ENCODE results near the gene ANKLE1.

Gene ANKLE1

GRCh38 chr19:17281391-17282304 lies at the start of gene ANKLE1:
TSS of gene ANKLE1 (plus strand) at chr19:17281901. CDS start at chr19:17281921, 20 bp downstream.
- no peak for DNase-seq

DNA sequence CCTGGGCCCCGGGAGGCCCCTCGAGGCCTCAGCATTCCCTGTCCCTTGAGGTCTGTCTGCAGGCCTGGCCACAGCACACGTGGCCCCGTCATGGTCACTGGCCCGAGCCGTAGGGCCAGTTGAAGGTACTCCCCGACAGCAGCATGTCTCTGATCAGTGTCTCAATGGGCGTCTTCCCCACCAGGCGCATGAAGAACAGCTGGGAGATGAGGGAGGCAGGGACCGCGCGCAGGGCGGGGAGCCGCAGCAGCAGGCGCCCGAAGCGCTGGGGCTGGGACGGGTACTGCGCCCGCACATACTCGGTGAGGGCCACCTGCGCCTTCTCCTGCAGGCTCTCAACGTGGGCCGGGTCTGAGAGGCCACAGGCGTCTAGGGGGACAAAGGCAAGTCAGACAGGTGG lies 49.4 kb upstream of the ANKLE1 start:
- no peak for DNase-seq

DNA sequence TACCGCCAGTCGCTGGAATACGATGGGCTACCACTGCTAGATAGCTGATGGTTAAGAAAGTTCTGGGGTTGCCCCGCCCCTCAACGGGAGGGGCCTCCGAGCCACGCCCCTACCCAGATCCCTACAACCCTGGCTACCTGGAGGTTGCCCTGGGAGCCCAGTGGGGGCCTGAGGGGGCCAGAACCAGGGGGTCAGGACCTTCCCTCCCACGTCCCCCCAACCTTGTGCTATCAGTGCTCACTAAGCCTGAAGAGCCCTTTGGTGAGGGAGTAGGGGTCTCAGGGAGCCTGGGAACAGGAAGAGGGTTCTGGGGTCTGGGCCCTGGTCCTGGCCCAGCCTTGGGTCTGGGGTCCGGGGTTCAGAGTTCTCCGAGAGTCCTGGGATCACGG lies 46.8 kb upstream of the ANKLE1 start:
- DNase-seq = no peak

DNA sequence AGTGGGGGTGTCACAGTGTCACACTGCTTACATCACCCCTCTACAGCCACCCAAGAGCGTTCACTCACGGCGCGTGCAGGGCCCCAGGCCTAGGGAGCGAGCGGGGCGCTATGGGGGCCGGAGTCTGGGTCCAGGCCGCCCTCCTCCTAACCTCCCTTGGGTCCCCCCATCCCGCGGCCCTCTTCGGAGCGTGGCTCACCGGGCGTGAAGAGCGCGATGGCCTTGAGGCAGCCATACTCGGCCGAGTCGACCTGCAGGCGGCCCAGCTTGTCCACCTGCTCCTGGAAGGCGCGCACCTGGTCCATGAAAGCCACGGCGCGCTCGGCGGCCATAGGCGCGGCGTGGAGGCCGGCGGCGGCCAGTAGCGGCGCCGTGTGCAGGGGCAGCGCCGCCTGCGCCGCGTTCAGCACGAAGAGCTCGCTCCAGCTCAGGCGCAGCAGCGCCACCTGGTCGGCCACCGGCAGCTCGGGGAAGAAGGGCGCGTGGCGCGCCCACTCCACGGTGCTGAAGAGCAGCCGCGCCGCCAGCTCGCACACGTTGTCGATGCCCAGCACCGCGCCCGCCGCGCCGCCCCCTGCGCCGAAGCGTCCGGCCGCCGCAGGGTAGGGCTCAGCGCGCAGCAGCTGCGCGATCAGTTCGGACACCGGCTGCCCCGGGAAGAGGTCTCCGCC lies 46.3 kb upstream of the ANKLE1 start:
- peak; percentile 61 for DNase-seq

GRCh38 chr19:17235971-17236777 lies 45.5 kb upstream of the ANKLE1 start:
- no peak for DNase-seq

DNA sequence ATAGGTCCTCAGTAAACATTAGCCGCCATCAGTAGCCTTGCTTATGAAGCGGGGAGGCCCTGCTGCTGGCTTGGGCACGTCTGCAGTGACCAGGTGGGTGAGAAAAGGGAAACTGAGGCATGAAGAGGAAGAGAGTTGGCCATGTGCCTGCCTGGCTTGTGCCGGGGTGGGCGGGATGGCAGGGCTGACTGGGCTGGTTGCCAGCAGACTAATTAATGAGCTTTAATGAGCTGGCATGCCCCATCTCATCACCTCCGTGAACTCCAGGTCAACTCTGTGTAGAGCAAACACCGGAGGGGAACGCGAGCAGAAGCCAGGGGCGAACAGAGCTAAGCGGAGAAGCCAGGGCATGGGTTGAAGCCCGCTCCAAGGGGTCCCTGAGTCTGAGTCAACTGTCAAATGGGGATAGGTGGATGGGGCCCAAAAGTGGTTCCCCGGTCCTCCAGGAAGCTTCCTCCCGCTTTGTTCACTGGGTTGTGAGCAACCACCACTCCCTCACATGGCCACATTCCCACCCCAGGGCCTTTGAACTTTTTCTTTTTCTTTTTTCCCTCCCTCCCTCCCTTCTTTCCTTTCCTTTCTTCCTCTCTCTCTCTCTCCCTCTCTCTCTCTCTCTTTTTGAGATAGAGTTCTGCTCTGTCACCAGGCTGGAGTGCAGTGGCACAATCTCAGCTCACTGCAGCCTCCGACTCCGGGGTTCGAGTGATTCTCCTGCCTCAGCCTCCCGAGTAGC lies 44.7 kb upstream of the ANKLE1 start:
- DNase-seq = no peak

DNA sequence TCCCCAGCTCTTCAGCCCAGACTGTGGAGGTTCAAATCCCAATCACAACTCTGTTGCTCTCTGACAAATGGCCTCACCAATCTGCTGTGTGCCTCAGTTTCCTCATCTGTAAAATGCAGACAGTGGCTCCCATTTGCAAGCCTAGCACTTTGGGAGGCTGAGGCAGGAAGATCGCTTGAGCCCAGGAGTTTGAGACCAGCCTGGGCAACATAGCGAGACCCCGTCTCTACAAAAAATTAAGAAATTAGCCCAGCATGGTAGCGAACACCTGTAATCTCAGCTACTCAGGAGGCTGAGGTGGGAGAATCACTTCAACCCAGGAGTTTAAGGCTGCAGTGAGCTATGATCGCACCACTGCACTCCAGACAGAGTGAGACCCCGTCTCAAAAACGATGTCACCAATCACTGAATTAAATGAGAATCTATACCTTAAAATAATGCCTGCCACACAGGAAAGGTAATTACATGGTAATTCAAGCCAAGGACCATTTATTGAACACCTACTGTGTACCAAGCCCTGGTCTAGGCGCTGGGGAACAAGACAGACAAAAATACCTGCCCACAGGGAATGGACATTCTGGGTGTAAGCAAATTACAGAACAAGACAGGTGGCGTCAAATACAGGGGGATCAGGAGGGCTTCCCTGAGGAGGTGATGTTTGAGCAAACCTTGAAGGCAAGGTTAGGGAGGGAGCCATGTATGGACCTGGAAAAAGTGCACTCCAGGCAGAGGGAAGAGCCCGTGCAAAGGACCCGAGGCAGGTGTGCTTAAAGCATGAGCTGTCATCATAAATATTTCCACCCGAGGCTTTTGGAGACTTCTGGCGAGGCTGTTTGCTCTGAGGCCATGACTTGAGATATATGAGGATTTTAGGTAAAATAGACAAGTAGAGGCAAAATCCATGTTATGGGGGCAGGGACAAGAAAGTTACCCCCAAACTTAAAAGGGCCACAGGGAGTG lies 43.7 kb upstream of the ANKLE1 start:
- DNase-seq = no peak

- no peak for DNase-seq
Observed at GRCh38 chr19:17240062-17240752, 41.5 kb upstream of the ANKLE1 start.

DNA sequence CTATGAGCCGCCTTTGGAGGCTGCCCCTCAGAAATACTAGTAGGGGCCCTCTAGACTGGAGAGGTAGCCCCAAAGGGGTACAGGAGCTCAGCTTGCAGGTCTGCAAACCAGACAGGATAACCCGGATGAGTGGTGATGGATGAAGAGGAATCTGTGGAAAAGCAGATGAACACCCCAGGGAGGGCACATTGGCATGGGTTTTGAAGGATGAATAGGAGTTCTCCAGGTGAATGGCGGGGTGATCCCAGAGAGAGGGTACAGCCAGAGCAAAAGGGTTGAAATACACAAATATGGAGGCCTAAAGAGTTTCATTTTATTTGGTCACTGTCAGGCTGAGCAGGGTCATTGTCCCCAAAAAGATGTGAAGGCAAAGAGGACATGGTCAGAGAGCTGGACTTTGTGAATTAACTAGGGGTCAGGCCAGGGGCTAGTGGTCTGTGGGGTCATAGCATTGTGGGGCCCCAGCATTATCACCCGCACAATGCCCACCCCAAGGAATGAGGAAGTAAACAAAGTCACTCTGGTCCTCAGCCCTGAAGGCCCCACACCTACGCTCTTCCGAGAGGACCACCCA lies 40.8 kb upstream of the ANKLE1 start:
- DNase-seq = no peak

DNA sequence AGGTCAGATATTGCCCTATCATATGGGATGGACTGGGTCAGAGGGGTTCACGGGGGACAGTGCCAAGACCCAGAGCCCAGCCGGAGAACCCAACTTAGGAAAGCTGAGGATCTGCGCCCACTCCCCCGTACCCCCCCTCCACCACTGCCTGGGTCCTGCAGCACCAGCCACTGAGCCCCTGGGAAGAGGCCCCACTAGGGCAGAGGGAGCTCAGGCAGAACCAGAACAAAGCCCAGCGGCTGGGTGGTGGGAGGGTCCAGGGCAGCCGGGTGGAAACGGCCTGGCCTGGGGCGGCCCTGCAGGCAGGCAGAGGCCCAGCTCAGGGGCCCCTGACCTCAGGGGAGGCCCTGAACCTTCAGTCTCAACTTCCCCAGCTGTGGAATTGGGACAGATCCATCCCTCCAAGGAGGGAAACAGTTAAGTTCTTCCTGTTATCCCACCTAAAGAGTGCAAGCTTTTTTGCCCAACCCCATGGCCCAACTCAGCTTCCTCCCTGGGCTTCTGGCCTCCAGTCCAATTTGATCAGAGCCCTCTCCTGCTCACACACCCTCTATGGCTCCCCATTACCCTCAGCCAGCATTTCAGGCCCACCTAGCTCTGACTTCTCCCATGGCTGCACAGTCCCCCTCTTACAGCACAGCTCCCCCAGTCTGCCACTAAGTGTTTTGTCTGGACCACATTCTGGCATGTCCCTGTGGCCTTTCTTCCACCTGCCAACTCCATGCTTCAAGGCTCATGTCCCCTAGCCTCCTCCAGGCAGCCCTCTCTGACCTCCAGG lies 39.1 kb upstream of the ANKLE1 start:
- DNase-seq = no peak

DNA sequence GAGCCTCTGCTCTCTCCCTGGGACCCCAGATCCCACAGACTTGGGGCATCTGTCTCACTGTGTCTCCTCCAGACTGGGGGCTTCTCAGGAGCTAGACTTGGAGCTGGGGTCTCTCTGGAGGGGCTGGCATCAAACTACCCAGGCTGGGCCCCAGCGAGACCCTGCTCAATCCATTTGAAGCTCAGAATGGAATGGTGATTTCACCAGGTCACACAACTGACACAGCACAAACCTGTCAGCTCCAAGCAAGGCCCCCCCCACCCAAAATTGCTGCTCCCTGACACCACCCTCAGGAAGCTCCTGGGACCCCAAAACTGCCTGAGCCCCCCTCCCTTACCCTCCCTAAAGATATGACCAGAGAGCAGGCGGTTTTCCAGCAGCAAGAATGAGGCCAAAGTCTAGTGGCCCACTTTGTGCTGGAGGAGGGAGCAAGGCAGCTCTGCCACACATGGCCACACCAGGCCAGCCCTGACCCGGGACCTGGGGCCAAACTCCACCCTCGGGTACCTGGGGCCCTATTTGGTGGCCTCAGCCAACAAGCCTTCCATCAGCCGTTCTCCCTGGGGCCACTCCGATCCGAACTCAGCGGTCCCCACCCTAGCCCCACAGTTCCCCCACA lies 38.4 kb upstream of the ANKLE1 start:
- no peak for DNase-seq

DNA sequence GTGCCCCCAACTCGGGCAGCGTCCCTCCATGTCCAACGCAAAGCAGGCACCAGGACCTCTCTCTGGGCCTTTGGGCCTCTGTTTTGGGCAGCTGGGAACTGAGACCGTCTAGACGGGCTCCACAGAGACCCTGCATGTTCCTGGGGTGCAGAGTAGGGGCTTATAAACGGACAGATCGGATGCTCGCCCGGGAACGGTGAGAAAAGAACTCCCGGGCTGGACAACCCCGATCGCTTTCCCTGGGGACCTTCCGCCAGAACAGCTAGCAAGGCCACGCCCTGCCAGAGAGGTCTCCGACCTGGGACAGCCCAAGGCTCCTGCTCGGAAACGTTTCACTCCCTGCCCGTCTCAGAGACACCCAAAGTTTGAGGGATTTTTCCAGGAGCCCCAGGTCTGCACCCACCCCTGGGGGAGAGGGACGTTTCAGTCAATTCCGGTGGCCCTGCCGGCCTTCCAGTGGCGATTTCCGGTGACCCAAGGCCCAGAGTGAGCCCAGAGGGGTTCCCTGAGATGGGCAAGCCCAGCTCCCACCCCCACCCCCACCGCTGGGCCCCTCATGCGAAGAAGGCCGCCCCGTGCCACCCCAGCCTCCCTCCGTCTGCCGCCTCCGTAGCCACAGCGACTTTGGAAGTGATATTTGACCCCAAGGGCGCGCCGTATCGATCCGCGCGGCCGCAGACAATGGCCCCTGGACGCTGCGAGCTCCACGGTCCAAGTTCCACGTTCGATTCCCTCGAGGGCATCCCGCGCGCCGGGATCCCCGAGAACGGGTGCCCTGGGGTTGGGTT lies 37.7 kb upstream of the ANKLE1 start:
- DNase-seq = peak; percentile 9

GRCh38 chr19:17244618-17245534 lies 36.8 kb upstream of the ANKLE1 start:
- no peak for DNase-seq

- DNase-seq = no peak
Observed at GRCh38 chr19:17245535-17245984, 36.1 kb upstream of the ANKLE1 start, which contains the start of gene NR2F6. TSS of gene NR2F6 (minus strand) at chr19:17245919. CDS start at chr19:17245220, 699 bp downstream.

- no peak for DNase-seq
Observed at GRCh38 chr19:17246681-17247425, 34.8 kb upstream of the ANKLE1 start.
